NOMO-1 treated with DMSO at 0.1 percent for 48 hours (cell line): ENCODE data around the gene MAN1A1.

Source experiments
- DNase-seq: peaks from one replicate; lab custom pipeline; 2025; ENCODE audit not compliant: unreplicated experiment; lab: John Stamatoyannopoulos, UW

MAN1A1 gene

DNA sequence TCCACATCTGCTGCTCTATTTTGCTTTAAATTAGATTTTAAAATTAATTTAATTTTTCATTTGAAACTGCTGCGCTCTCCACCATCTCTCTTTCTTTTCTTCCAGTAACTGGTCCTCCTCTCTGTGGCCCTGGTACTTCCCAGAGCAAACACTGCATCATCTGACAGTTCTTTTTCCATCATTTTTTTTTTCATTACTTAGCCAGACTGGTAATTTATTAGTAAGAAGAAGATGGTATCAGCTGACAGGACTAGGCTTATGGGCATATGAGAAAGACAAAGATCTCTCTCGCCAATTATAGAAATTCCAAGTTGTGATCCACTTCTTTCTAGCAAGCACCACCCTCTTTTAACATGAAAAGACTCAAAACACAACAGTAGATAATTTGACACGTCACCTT, 197.4 kb downstream of the MAN1A1 start:
- DNase-seq: no peak

DNA sequence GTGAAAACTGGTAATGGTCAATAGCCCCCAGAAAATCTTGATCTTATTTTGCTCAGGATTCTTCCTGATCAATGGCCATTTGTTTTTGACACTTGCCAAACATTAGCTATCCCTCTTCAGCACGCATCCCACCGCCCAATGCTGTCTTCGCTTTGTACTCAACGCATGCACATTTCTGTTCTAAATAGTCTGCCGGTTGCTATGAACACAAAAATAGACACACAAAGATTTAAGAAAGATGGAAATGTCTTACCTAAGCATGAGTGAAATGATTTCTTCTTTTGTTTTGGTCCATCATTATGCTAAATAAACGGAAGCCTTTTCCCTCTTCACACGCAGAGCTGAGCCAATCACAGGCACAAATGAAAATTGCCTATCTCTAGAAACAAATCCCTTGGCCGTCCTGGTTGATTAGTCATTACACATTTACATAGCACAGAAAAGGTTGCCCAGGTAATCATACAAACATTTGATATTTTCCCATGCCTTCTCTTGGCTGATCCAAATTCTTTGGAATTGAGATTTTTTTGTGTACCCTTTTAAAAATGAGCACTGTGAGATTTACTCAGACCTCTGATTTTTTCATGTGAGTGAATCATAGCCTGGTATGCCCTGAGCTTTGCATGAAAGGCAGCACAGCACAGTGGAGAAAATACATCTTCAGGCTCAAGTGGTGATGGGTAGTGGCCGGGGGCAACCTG, 200.6 kb downstream of the MAN1A1 start:
- peak; percentile 1 for DNase-seq

DNA sequence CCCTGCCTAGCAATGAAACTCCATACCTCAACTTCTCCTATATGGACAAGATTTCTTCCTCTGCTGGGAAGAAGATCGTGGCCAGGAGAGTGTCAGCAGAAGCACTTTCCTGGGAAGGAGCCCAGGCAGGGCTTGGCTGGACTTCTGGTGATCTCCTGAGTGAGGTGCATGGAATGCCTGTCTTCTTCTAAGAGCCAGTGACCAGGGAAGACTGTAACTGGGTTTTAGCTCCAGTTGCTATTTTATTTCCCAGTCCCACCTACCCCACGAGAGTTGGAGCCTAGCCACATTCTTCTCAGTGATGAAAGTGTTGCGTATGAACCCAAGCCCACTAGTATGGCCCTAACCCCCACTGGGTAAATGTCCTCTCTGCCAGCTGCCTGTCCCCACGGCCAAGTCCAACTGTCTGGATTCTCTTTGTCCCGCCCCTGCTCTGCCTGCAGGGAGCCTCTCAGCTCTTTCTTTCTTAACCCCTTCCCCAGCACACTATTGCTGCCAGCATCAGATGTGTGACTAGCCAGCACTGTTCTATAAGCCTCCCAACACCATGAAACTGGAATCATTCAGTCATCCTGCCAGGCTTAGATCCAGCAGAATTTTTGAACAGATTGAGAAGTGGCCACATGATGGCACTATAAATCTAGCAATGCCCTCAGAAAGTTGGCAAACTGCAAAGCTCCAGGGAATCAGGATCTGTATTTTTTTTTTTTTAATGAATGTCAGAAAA, 201.3 kb downstream of the MAN1A1 start:
- DNase-seq: no peak

DNA sequence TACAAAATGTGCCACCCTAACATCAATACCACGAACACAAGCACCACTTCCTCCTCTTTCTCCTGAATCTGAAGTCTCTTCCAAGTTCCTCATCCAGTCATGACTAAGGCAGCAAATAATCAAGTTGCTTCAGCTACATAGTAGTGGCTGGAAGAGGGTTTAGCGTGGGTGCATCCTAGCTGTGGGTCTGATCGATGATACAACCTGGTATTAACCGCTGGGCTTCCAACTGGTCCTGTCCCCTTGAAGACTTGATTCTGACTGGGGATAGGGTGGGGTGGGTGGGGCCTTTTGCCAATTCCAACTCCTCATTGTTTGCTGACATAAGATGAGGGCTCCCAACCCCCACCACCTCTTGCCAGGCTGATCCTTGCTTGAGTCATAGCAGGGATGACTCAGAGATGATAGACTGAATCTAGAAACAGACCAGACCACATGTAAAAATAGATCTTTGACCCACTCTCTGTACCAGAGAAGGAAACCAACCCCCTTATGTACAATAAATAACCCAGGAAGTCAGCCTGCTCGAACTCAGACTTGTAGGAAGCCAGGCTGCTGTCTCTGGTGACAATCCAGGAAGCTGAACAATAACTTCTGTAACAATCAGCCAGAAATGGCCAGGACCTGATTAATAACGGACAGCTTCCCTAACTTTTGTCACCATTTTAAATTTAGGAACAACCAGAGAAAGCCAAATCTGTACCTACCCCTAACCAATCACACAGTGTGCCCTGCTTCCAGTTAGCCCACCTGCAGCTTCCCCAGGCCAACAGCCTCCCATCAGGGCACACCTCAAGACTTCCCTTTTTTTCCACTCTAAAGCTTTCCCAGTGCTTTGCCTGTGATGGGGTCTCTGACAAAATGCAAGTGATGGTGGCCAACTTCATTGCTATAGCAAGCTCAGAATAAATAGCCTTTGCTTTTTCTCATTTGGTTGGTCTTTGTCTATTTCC, 202.2 kb downstream of the MAN1A1 start:
- DNase-seq: peak; percentile 90

DNA sequence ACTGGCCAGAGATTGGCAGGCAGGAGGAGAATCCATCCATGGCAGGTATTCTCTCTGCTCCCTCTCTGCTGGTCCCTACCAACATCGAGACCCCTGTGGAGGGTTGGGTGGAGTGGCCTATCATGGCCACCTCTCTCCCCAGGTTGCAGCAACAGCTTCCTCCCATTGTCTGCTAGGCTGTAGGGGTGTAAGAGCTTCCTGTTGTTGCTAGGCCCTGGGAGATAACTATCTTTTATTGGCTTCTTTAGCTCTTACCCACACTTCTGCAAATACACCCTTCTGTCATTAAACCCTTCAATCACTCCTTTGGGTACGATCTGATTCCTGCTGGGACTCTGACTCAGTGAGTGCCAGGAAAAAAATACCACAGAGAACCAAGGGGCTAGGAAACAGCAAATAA, 204.4 kb downstream of the MAN1A1 start:
- DNase-seq: peak; percentile 28

DNA sequence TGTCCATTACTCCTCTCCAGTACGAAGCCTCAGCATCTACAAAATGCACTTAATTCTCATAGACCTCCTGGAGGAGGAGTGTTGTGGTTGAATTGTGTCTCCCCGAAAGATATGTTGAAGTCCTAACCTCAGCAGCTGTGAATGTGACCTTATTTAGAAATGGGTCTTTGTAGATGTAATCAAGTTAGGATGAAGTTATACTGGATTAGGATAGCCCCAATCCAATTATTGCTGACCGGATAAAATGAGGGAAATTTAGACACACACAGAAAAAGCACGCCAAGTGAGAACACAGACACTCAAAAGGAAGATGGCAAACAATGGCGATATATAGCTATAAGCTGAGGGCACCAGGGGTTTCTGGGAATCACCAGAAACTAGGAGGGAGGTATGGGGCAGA, 206.9 kb downstream of the MAN1A1 start:
- DNase-seq: no peak

DNA sequence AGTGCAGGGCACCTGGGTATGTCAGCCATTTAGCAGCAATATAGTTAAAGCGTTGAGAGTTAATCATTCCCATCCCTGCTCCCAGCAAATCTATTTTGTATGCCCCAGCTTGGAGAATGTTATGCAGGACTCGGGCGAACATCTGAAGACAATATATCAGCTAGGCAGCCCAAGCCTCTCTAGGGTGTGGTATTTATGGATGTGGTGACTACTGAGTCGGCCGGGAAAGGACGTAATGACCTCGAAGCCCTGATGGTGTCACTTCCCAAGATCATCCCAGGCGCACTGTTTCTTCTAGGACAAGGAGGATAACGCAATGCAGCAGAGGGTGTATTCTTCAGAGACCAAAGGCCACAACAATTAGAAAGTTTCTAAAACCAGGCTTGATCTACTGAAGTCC, 207.5 kb downstream of the MAN1A1 start:
- DNase-seq: no peak

DNA sequence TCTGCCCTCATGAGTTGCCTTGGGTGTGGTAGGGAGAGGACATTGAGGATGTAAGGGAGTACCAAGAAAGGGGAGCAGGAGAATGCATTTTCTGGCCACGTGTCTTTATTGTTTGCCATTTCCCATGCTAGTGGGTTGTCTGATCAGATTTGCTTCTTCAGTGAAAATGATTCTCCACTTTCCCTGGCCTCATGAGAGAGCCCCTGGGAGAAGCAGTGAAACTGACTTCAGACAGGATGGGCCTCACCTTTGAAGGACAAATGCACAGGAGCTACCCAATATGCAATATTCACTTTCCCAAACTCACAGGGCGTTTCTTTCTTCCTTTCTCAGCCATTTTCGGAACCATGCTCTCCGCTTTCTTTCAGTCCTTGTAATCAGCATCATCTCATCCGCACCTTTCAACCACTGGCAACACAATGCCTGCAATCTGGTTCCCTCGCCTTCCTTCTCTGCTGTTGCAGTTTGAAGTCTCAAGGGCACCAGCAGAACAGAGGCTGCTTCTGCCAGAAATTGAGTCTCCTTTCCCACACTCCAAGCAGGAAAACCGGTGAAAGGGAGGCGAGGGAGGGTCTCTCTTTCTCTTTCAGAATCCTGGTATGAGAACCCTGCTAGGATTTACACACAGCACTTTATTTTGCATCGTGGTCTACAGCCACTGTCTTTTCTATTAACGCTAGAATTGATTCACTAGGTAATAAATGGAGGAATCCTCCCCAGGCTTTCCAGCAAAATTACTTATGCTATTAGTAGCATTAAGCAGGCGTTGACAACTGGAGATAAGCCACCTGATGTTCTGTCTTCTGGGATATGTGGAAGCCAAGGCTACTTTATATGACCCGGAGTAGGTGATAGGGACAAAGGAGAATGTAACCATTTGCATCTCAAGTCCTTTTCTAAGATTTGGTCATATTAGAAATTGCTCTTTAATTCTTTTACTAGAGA, 209.1 kb downstream of the MAN1A1 start:
- DNase-seq: no peak

DNA sequence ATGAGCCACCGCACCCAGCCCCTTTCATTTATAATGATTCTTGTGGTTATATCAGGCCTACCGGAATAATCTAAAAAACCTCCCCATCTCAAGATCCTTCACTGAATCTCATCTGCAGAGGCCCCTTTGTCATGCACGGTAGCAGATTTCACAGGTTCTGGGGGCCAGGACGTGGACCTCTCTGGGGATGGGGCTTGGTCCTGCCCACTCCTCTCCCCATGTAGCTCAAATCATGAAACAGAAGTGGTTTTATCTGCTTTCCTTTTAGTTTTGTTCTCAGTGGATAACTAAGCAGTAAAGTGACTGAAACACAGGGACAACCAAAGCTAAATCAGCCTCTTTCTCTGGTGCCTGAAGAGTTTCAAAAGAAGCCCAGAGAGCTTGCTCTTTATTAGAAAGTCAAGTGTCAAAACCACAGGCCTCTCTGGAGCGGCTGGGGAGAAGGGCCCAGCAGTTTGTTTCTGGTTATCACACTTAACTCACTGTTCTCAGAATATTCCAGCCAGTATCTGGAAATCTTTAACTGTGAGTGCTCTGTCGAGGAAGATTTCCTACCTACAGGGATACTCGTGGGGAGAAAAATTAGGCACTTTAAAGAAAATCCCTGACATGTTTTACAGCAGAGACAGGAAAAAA, 210.5 kb downstream of the MAN1A1 start:
- no peak for DNase-seq

DNA sequence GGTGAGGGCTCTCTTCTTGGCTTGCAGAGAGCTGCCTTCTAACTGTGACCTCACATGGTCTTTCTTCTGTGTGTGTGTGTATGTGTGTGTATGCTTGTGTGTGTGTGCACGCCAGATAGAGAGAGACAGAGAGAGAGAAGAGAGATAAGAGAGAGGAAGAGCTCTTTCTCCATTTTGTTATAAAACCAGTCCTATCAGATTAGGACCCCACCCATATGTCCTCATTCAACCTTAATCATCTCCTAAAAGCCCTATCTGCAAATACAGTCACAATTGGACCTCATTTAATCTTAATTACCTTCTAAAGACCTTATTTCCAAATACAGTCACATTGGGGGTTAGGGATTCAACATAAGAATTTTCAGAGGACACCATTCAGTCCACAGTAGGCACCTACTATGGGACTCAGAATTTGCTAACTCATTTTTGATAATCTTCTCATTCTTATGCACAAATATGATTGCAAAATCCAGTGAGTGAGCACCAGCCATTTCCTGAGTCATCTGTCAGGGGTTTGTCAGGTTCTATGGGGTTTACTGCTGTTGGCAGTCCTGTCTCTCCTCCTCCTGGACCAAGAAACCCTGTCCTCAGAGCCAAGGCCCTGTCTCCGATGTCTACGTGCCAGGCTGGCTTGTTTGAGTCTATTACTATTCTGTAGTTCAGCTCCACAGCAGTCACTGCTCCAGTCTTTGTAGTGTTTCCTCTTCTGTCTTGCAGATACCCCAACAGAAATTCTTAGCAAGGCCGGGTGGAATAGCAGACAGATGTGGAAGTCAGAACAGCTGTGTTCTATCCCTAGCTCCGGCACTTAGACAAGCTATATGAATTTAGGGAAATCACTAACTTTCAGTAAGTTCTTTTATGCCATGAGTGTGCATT, 212.1 kb downstream of the MAN1A1 start:
- DNase-seq: peak; percentile 62

DNA sequence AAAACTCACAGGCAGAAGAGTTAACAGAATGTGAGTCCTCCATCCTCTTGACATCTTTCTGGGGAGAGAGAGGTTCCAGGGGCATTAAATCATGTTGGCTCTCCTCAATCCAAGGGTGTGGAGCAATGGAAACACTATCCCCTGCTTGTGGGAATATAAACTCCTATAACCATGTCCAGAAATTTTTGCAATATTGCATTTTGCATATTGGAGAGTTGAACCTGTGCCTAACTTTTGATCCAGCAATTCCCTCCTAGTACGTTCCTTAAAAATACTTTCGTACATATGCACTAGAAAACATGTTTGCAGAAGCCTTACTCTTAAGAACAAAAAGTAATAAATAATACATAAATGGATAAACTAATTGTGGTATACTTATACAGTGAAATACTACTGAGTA, 214.8 kb downstream of the MAN1A1 start:
- DNase-seq: no peak

DNA sequence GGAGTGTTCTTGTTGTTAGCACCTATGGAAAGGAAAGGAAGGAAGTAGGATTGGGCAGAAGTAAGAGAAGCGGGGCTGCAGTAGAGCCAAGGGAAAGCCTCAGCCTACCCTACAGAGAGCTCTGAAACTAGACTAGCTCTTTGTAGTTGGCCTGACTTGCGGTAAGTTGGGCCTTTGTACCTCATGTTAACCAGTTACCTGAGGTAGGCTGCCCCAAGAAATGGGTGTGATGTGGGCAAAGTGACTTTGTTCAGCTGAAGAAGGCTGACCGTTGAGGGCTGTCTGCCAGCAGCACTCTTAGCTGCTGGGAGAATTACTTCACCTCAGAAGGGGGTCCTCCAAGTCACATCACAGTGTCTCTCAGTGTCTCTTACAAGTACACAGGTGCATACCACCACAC, 216.2 kb downstream of the MAN1A1 start:
- no peak for DNase-seq

DNA sequence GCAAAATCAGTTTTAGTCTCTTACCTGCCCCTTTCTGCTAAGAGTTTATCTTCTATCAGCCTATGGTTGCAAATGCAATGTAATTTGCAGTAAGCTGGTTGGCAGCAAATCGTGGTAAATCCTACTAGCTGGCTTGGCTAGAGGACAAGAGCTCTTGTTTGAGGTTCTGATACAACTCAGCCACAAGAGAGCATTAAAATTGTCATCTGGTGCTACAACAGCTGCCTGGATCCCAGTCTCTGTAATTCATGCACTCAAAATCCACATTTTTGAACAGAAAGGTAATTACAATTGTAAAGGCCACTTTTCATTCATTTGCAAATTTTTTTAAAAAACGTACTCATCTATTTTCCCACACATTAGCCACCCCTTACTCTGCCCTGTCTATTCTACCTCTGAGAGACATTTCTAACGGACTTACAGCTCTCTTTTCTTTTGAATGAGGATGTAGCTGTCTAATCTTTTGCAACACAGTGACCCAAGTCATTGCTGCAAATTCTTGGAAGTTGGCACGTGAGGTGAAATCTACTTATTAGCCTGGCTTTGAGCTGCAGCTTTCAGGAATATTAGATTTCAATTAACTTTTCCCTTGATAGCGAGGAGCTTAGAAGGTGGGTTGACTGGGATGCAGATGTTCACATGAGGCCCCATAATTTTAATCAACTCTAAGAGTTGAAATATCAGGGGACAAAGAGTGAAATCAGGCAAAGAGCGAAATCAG, 217.1 kb downstream of the MAN1A1 start:
- DNase-seq: no peak

DNA sequence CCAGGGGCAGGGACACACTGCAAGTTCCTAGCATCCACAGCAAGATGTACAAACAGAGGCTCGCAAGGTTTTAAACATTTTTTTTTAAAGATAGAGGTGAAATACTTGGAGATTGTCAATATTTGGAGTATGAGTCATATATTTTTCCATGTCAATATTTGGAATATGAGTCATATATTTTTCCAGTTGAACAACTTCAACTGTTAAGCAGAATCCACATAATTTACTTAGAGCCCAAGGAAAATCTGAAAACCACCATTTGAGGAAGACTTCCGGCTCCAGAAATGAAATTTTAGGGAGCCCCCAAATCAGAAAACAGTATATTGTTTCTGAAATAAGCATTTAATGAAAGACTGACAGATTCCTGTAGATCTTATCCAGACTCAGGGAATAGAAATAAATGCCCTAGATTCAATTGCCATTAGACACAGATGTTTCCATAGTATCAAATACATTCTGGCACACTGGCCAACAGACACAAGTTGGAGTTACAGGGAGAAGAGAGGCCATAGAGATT, 219.5 kb downstream of the MAN1A1 start:
- no peak for DNase-seq

DNA sequence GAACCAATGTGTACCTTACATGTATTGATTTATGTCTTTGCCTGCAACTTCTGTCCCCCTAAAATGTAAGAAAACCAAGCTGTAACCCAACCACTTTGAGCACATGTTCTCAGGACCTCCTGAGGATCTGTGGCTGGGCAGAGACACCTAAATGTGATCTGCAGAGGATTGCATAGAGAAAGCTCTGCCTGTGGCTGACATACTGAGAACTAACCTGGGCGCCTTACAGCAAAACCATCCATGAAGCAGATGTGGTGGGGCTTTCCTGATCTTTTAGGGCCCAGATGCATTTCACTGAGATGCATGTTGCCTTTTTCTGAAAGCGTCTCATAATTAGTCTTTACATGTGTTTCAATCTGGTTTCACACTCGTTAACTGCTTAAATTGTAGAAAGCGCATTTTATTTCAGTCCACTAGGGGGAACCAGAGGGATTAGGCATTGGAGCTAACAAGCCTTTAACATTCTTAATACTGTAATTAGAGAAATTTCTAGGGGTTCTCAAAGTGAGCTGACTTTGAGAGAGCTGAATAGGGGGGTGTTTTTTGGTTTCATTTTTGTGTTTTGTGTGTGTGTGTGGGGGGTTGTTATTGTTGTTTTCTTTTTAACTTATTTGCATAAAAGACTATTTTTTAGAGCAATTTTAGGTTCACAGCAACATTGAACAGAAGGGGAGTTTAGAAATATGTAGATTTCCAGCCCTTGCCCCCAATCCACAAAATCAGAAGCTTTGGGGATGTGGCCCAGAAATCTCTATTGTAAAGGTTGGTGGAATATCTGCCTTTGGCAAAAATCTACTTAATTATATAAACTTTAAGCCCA, 220.2 kb downstream of the MAN1A1 start:
- peak; percentile 61 for DNase-seq

DNA sequence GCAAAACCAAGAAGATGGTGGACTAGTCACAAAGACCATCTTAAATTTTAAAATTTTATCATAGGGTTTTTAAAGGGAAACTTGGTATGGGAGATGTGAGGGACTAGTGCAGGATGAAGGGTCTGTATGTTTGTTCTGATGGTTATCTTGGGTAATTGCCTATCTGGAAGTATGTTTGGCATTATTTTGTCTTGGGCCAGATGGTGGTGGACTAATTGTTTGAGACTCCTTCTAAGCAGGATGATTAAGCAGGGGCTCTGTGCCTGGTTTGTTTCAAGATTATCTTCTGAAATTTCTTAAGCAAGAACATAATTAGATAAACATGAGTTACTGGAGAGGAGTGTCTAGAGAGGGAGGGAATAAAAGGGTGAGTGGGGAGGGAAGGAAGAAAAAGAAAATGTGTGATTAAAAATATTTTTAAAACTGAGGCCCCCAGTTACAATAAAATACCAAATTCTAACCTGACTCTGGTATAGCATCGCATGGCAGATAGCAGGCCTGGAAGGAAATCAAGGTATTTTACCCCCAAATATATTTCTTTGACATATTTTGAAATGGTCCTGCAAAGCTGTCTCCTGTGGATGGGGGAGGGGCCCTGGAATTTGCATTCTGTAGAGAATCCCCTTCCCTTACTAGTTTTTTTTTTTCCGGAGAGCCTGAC, 221.2 kb downstream of the MAN1A1 start:
- no peak for DNase-seq

DNA sequence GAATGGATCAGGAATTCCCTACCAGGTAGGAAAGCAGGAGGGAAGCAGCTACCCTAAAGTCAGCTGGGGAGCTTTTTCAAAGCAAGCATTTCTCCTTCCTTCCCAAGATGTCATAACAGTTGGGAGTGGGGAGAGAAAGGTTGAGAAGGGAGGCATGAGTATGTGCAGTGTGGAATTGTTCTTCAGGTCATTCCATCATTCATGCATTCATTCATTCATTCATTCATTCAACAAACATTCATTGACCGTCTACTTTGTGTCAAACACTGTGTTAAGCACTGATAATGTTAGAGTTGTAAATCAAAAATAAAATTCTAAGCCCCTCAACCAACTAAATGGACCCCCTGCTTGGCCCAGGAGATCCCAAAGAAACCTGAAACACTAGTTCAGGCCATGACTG, 221.9 kb downstream of the MAN1A1 start:
- DNase-seq: no peak
